ACC112 (cell line): ENCODE data around the gene APOA5.
"Not testable (repeated sequence)": the region's sequence is repeated elsewhere in the genome, so short reads cannot be mapped to it uniquely, and the experiment has no call there.

Source experiments
- H2AFZ ChIP-seq: fragments of 200-600 bp; sonication (generic); one replicate; pipeline ENCODE4 v1.6.0; 2017; ENCODE audit warnings: antibody characterized with exemption, low read length; ENCODE audit not compliant: unreplicated experiment
- H3K27ac ChIP-seq: fragments of 200-600 bp; sonication (generic); 2 replicates; pipeline ENCODE4 v1.5.1; 2014; ENCODE audit warnings: low read depth, mild to moderate bottlenecking, antibody characterized with exemption, low read length, moderate library complexity
- H3K27me3 ChIP-seq: fragments of 200-600 bp; sonication (generic); 2 replicates; pipeline ENCODE4 v1.6.1; 2014; ENCODE audit warnings: mild to moderate bottlenecking, antibody characterized with exemption, low read length, moderate library complexity, mixed read lengths; ENCODE audit not compliant: insufficient read depth
- H3K36me3 ChIP-seq: fragments of 200-600 bp; sonication (generic); 2 replicates; pipeline ENCODE4 v1.6.1; 2016; ENCODE audit warnings: mild to moderate bottlenecking, antibody characterized with exemption, low read length, moderate library complexity, mixed read lengths; ENCODE audit not compliant: insufficient read depth
- H3K4me1 ChIP-seq: fragments of 200-600 bp; sonication (generic); one replicate; pipeline ENCODE4 v1.6.1; 2016; ENCODE audit warnings: low read length, mixed read lengths; ENCODE audit not compliant: insufficient read depth, unreplicated experiment, control insufficient read depth
- H3K4me3 ChIP-seq: fragments of 200-600 bp; sonication (generic); 2 replicates; pipeline ENCODE4 v1.5.1; 2014; ENCODE audit warnings: mild to moderate bottlenecking, low read depth, low read length
- H3K79me2 ChIP-seq: fragments of 200-600 bp; sonication (generic); one replicate; pipeline ENCODE4 v1.6.0; 2016; ENCODE audit warnings: low read length; ENCODE audit not compliant: control insufficient read depth, unreplicated experiment, insufficient read depth

Gene APOA5, protein sequence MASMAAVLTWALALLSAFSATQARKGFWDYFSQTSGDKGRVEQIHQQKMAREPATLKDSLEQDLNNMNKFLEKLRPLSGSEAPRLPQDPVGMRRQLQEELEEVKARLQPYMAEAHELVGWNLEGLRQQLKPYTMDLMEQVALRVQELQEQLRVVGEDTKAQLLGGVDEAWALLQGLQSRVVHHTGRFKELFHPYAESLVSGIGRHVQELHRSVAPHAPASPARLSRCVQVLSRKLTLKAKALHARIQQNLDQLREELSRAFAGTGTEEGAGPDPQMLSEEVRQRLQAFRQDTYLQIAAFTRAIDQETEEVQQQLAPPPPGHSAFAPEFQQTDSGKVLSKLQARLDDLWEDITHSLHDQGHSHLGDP

GRCh38 chr11:116791813-116792143 is at the start of gene APOA5:
APOA5 (minus strand) TSS chr11:116791879; CDS start chr11:116791860, 19 bp downstream.
- Histone ChIP-seq H2AFZ (no peak within 1 kb of the TSS), H3K27me3 (no peaks in the 10 kb centered on the region), H3K27ac (peak within 1 kb of the TSS; percentile 23), H3K4me1 (peaks cover 27% of the 10 kb centered on the region), H3K4me3 (no peak within 1 kb of the TSS), H3K36me3 (no peaks in the 10 kb centered on the region), H3K79me2 (peaks cover 10% of the 10 kb centered on the region)

- no peak overlapping the region for H3K4me3 ChIP-seq
- peaks cover 4% of the 10 kb centered on the region for H3K4me1 ChIP-seq
- H3K27ac ChIP-seq: no peak overlapping the region
- H2AFZ ChIP-seq: no peak overlapping the region
- H3K27me3 ChIP-seq: no peaks in the 10 kb centered on the region
- no peaks in the 10 kb centered on the region for H3K79me2 ChIP-seq
- H3K36me3 ChIP-seq: no peaks in the 10 kb centered on the region
Measured at GRCh38 chr11:116840746-116841296, 49.1 kb upstream of the APOA5 start.

- Histone ChIP-seq H3K27me3 (no peaks in the 10 kb centered on the region), H3K27ac (no peak overlapping the region), H3K36me3 (no peaks in the 10 kb centered on the region), H3K4me1 (peaks cover 8% of the 10 kb centered on the region), H3K4me3 (no peak overlapping the region), H2AFZ (no peak overlapping the region), H3K79me2 (no peaks in the 10 kb centered on the region)
Measured at GRCh38 chr11:116840224-116840745, 48.6 kb upstream of the APOA5 start.

- Histone ChIP-seq H3K4me1 (peaks cover 14% of the 10 kb centered on the region), H3K27me3 (no peaks in the 10 kb centered on the region), H3K36me3 (no peaks in the 10 kb centered on the region), H2AFZ (no peak overlapping the region), H3K27ac (no peak overlapping the region), H3K4me3 (no peak overlapping the region), H3K79me2 (no peaks in the 10 kb centered on the region)
Measured at GRCh38 chr11:116838321-116839084, 46.8 kb upstream of the APOA5 start.

- no peak within 1 kb of the TSS for H3K4me3 ChIP-seq
- H3K79me2 ChIP-seq: no peaks in the 10 kb centered on the region
- no peak within 1 kb of the TSS for H3K27ac ChIP-seq
- no peaks in the 10 kb centered on the region for H3K36me3 ChIP-seq
- H2AFZ ChIP-seq: no peak within 1 kb of the TSS
- peaks cover 14% of the 10 kb centered on the region for H3K4me1 ChIP-seq
- H3K27me3 ChIP-seq: no peaks in the 10 kb centered on the region
Measured at GRCh38 chr11:116837231-116838091, 45.8 kb upstream of the APOA5 start, which contains the start of gene APOA1. APOA1 (minus strand) TSS chr11:116837622; CDS start chr11:116837387, 235 bp downstream.

DNA sequence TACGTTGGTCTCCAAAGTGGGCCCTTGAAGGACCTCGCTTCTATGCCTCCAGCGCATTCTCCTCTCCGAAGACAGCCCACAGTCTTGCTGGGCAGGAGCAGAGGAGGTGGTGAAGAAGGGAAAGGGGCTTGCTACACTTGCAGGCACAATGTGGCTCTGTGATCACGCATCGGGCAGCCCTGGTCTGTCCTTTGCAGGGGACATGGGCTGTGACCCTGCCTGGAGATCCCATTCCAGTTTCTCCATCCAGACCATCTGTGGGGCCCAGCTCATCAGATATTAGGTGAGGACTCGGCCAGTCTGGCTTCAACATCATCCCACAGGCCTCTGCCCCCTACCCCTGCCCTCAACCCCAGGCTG is 44.9 kb upstream of the APOA5 start:
- Histone ChIP-seq H3K36me3 (no peaks in the 10 kb centered on the region), H3K4me1 (peaks cover 14% of the 10 kb centered on the region), H3K27me3 (no peaks in the 10 kb centered on the region), H3K4me3 (no peak overlapping the region), H2AFZ (no peak overlapping the region), H3K79me2 (no peaks in the 10 kb centered on the region), H3K27ac (no peak overlapping the region)

DNA sequence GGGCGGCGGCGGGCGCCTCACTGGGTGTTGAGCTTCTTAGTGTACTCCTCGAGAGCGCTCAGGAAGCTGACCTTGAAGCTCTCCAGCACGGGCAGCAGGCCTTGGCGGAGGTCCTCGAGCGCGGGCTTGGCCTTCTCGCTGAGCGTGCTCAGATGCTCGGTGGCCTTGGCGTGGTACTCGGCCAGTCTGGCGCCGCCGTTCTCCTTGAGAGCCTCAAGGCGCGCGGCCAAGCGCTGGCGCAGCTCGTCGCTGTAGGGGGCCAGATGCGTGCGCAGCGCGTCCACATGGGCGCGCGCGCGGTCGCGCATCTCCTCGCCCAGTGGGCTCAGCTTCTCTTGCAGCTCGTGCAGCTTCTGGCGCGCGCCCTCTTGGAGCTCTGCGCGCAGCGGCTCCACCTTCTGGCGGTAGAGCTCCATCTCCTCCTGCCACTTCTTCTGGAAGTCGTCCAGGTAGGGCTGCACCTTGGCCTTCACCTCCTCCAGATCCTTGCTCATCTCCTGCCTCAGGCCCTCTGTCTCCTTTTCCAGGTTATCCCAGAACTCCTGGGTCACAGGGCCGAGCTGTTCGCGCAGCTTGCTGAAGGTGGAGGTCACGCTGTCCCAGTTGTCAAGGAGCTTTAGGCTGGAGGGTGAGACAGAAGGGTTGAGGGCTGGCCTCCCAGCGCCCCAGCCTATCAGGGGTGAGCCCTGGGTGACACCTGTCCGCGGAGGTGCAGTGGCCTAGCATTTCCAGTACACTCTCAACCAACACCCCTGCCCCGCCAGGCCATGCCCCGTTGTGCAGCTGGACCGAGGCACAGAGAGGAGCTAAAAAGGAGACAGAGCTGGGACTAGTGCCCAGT is 44.3 kb upstream of the APOA5 start:
- peak overlapping the region; percentile 86 for H3K27ac ChIP-seq
- no peaks in the 10 kb centered on the region for H3K27me3 ChIP-seq
- no peaks in the 10 kb centered on the region for H3K36me3 ChIP-seq
- H3K79me2 ChIP-seq: no peaks in the 10 kb centered on the region
- H3K4me1 ChIP-seq: peaks cover 14% of the 10 kb centered on the region
- peak overlapping the region; percentile 75 for H3K4me3 ChIP-seq
- peak overlapping the region; percentile 87 for H2AFZ ChIP-seq

- H3K4me1 ChIP-seq: peaks cover 16% of the 10 kb centered on the region
- H3K4me3 ChIP-seq: peak overlapping the region; percentile 75
- H2AFZ ChIP-seq: peak overlapping the region; percentile 87
Measured at GRCh38 chr11:116835042-116835772, 43.5 kb upstream of the APOA5 start.

DNA sequence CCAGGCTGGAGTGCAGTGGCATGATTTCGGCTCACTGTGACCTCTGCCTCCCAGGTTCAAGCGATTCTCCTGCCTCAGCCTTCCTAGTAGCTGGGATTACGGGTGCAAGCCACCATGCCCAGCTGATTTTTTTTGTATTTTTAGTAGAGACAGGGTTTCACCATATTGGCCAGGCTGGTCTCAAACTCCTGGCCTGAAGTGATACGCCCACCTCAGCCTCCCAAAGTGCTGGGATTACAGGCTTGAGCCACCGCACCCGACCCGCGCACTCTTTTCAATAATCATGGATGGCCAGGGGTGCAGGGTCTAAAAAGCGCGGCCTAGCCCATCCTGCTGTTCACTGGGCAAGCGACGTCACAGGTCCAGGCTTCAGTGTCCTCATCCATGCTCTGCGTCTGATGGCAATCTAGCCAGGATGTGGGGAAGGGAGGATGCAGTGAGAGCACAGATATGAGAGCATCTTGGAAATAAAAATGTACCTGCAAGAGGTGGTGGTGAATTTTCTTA is 42.9 kb upstream of the APOA5 start:
- H3K79me2 ChIP-seq: not testable (repeated sequence)
- peak overlapping the region; percentile 86; the same call in 1 of the 2 replicates for H3K27ac ChIP-seq
- peaks cover 22% of the 10 kb centered on the region for H3K4me1 ChIP-seq

More at GRCh38 chr11:116835042-116835772, 43.5 kb upstream of the APOA5 start:
- Histone ChIP-seq H3K79me2 (no peaks in the 10 kb centered on the region), H3K36me3 (no peaks in the 10 kb centered on the region), H3K27ac (peak overlapping the region; percentile 86), H3K27me3 (no peaks in the 10 kb centered on the region)

More for the DNA sequence above, 42.9 kb upstream of the APOA5 start:
- H3K36me3 ChIP-seq, H3K27me3 ChIP-seq, H3K4me3 ChIP-seq, H2AFZ ChIP-seq: not testable (repeated sequence)
